Measurements from ENCODE around the gene ZNF618.
A peak's percentile ranks its signal among the peaks of the same experiment; 100 is the strongest.

GRCh38 chr9:113993838-113994540 lies 117.9 kb downstream of the ZNF618 start:
- peak in 3 of 7 experiments; percentile 17 to 35 (median 19) for TF ChIP-seq CTCF (IDR thresholded peaks at IDR 0.05)
- TF ChIP-seq POLR2A (IDR thresholded peaks at IDR 0.05), result no peak
